GM11168 (cell line): ENCODE measurements around the gene RNU1-2.
"Not testable (repeated sequence)": the region's sequence is repeated elsewhere in the genome, so short reads cannot be mapped to it uniquely, and the experiment has no call there.

ENCODE experiments used
- in situ Hi-C: fragments of 300-500 bp; cut with MboI; formaldehyde crosslinking; loops from one replicate; pipeline ENCODE4 v1.12.0; 2022; ENCODE audit warnings: low sequenced_read_pairs; ENCODE audit not compliant: unreplicated experiment

Gene RNU1-2

GRCh38 chr1:16886860-16887605 lies 8.7 kb upstream of the RNU1-2 start:
- in situ Hi-C loops, result loop anchor here (10.0 kb wide), 1 partner anchor 162 kb away; no protein-coding TSS in a partner anchor

GRCh38 chr1:16888860-16889816 lies 6.6 kb upstream of the RNU1-2 start:
- in situ Hi-C loops, result loop anchor here (10.0 kb wide), 1 partner anchor 164 kb away; no protein-coding TSS in a partner anchor

- in situ Hi-C loops, result not testable (repeated sequence)
Observed at GRCh38 chr1:16890539-16891021, 5.2 kb upstream of the RNU1-2 start.

- in situ Hi-C loops, result not testable (repeated sequence)
Observed at GRCh38 chr1:16891057-16891456, 4.7 kb upstream of the RNU1-2 start.

DNA sequence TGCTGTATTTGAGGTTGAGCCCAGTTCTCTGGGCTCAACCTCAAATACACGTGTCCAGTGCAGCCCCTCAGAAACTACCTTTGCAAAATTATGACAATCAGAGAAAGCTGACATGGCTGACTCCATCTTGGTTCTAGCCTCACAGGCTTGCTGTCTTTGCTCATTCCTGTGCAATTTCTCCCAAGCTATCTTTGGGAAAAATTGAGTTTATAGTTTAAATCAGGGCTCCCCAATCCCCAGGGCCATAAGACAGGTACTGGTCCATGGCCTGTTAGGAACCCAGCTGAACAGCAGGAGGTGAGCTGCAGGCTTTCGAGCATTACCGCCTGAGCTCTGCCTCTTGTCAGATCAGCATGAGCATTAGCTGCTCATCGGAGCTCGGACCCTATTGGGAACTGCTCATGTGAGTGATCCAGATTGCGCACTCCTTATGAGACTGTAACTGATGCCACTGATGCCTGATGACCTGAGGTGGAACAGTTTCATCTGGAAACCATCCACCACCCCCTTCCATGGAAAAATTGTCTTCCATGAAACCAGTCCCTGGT lies 2.7 kb upstream of the RNU1-2 start:
- in situ Hi-C loops, result not testable (repeated sequence)

GRCh38 chr1:16893796-16894195 lies 2.0 kb upstream of the RNU1-2 start:
- in situ Hi-C loops, result not testable (repeated sequence)

DNA sequence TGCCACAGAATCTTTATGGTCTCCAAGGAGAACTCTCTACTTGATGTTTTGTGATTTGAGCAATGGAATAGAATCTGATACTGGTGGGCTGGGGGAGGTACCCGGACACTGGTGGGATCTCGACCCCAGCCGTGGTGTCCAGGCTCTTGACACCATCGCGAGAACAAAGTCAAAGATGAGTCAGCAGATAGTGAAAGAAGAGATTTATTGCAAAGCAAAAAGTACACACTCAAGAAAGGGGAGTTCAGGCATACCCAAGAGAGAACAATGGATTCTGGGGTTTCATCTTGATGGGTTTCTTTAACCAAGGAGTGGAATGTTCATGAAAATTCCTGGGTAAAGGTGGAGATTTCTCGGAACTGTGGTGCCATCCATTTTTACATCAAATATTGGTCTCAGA lies 1.4 kb upstream of the RNU1-2 start:
- in situ Hi-C loops, result not testable (repeated sequence)

- in situ Hi-C loops, result not testable (repeated sequence)
Observed at GRCh38 chr1:16895233-16895597, 565 bp upstream of the RNU1-2 start.

DNA sequence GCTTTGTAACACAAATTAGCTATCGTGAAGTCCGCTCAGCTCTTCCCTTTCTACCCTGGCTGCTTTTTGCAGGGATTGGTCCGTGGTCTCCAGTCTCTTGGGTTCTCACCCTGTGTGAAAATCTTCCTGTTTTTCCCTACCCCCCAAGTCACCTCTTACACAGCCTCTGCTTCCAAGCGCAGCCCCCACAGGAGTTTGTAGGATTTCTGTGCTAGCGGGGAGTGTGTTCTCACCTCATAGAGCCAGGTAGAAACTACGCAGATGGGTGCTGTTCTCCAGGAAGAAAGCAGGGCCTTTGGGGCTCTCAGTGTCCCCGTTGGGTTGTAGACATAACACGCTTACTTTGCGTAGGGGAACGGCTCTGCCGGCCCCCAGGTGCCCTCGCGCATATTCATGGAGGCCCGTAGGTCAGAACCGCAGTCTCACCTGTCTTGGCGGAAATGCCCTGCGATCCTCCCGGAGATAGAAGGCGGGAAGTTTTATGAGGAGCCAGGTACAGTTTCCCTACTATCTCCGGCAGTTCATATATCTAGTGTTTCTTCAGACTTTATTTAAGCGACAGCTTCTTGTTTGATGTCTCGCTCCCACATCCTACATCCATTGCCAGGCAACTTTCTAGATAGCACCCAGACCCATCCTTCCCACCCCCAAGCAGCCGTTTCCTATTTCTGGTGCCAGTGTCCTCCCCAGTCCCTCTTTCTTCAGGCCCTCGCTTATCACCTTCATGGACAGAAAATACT lies 706 bp downstream of the RNU1-2 start:
- in situ Hi-C loops, result not testable (repeated sequence)

DNA sequence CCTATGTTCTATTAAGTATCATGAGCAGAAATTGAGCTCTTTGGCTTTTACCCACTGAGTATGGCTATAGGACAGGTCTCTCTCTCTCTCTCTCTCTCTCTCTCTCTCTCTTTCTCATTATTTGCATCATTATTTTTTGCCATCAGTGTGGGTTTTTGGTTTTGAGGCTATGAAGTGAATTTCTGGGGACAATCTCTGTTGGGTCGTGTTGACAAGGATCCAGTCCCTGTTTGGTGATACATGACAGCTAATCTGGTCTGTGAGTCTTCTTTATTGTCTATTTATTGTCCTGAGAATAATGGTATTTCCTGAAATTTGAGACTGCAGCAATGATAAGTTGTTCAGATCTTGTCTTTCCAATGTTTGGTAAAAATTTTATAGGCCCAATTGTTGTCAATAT lies 1.9 kb downstream of the RNU1-2 start:
- in situ Hi-C loops, result not testable (repeated sequence)

DNA sequence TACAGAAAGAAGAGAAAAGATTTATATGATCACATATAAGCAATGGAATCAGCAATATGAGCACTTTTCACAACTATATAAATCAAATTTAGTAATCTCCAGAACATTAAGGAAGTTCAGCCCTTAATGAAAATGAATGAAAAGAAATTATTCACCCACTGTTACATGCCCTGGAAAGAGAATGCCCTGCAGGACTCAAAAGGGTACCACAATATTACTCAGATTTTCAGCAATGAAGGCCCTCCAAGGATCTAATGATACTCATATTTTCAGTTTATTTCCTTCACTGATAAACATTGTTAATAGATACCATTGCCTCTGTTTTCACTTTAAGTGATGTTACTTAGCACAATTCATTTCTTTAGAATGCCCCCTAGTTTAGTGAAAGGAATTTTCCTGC lies 2.5 kb downstream of the RNU1-2 start:
- in situ Hi-C loops, result not testable (repeated sequence)

- in situ Hi-C loops, result not testable (repeated sequence)
Observed at GRCh38 chr1:16899020-16899419, 3.2 kb downstream of the RNU1-2 start.

DNA sequence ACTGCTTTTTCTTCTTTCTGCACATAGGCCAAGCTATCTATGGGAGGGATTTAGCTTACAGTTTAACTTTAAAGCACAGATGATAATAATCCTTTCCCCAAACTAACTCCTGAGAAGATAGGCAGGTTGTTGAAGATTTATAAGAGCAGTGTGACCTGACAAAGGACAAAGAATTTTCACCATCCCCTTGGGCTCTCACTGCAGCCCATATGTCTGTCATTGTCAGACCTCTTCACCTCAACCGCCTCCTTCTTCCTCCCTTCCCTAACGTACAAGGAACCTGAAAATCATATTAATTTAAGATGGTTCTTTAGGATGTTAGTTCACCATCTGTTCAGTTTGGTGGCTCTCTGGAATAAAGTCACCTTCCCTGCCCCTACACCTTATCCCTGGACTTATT lies 5.0 kb downstream of the RNU1-2 start:
- in situ Hi-C loops, result no loop called here

DNA sequence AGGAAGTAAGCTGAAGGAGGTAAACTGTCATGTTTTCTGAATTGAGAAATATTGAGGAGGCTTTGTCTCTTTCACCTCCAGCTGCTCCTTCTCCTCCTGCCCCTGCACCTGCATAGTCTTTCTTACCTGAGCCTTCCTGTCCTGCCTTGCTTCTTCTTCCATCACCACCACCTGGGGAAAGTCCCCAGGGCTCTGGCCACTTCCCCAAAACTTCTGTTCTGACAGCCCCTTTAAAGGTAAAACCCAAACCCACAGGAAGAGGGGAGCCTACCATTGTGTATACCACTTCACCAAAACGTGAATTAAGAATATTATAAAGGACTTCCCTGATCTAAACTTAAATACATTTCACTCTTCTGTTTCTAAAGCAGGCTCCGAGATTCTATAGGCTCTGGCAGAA lies 5.6 kb downstream of the RNU1-2 start:
- in situ Hi-C loops, result not testable (repeated sequence)

DNA sequence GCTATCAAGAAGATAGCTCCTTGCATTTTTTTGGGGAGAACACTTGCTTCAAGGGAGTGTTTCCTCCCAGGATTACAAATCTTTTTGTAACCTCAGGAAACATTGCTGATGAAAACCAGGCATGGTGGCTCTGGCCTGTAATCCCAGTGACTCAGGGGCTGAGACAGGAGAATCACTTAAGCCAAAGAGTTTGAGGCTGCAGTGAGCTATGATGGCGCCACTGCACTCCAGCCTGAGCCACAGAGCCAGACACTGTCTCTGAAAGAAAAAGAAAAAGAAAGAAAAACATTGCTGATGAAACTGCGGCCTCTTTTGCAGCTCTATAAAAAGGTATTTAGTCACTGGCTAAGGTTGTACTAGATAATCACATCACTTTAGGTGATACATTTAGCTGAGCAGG lies 7.3 kb downstream of the RNU1-2 start:
- in situ Hi-C loops, result no loop called here

DNA sequence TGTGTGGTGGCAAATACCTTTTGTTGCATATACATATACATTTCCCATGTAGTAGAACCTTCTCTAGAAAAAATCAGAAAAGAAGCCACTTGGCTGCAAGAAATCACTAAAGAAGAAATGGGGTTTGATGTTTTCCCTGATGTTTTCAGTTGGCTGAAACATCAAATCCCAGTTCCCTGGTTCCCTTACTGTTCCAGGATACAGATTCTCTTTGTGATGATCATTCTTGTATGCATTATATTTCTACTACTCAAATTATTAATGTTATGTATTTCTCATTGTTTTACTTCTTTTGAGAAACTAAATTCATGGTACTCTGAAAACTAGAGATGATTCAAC lies 7.6 kb downstream of the RNU1-2 start:
- in situ Hi-C loops, result no loop called here

DNA sequence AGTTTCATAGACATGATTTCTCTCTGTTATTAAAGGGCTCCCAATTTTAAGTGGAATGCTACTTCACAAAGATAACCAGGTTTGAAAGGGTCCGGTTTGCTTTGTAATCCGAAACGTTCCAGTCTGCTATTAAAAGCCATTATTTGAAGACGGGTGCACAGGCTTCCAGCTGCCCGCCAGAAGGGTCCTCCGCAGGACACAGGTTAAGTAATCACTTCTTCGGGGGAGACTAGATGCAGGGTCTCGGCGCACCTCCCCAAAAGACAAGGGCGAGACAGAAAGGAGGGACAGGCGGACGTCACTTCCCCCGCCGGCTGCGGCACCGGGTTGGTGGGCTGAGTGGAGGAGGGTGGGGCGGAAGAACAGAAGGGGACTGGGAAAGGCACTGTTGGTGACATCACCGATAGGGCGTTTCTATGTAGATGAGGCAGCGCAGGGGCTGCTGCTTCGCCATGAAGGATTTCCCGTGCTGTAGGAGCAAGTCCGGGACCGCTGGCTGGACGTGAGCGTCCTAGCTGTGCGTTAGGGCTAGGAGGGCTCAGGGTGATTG lies 8.9 kb downstream of the RNU1-2 start:
- in situ Hi-C loops, result no loop called here

- in situ Hi-C loops, result no loop called here
Observed at GRCh38 chr1:16905110-16905867, 9.5 kb downstream of the RNU1-2 start.
